ENCODE results near the gene TJP1. TPM values are rescaled to one million over a fixed set of nuclear protein-coding genes. Genes with fewer than 3 reads are reported as not detected.

Gene TJP1
- total and polyA plus RNA-seq, 9 of the 15 experiments (the other 6 are each of a cell fraction or from before 2014, with no cell fraction given): 9.1 to 39.3 (median 28.0) TPM

DNA sequence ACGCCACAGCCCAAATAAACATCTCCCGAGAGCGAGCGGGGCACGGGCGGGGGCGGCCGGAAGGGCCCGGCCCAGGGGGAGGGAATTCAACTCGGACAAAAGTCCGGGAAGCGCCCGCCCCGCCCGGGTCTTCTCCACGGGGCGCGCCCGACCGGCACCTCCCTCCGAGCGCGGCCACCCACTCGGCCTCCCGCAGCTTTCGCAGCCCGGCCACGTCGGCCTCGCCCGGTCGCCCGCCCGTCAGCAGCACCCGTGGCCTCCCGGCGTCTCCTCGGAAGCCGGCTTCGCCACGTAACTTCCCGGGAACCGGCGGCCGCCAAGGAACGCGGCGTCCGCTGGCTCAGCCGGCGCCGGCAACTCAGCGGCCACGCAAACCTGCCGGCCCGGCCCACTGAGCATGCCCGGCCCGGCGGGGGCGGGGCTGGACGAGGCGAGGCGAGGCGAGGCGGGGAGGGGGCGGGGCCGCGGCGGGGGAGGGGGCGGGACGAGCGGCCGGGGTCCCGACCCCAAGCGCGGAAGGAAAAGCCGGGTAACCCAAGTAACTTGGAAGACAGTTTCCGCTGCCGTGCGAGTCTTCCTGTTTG, at the start of gene TJP1 (continued):
- no peak for TF ChIP-seq AFF4 (CRISPR knock-in tag; IDR thresholded peaks at IDR 0.05)
- no peak for TF ChIP-seq IRF2 (CRISPR knock-in tag; IDR thresholded peaks at IDR 0.05)
- no peak for TF ChIP-seq ZNF23 (CRISPR knock-in tag; IDR thresholded peaks at IDR 0.05)
- no peak for TF ChIP-seq CUX1 (CRISPR knock-in tag; IDR thresholded peaks at IDR 0.05)
- no peak for TF ChIP-seq NR2C2 (CRISPR knock-in tag; IDR thresholded peaks at IDR 0.05)
- TF ChIP-seq NR2C2 (tag; IDR thresholded peaks at IDR 0.05): peak; percentile 56
- no peak for TF ChIP-seq POLR3G (IDR thresholded peaks at IDR 0.05; ENCODE audit: extremely low read depth, insufficient read length, insufficient replicate concordance)
- TF ChIP-seq GATAD2A (IDR thresholded peaks at IDR 0.05): no peak
- TF ChIP-seq BHLHE40 (IDR thresholded peaks at IDR 0.05; ENCODE audit: low read length): no peak
- no peak for TF ChIP-seq MTA3 (IDR thresholded peaks at IDR 0.05; ENCODE audit: borderline replicate concordance)
- TF ChIP-seq YBX1 (IDR thresholded peaks at IDR 0.05): no peak
- TF ChIP-seq ETS2 (tag; IDR thresholded peaks at IDR 0.05; ENCODE audit: borderline replicate concordance, poor library complexity, severe bottlenecking): no peak
- no peak for TF ChIP-seq RFX1 (IDR thresholded peaks at IDR 0.05)
- TF ChIP-seq NR1H2 (CRISPR knock-in tag; IDR thresholded peaks at IDR 0.05): no peak
- TF ChIP-seq RBM22 (IDR thresholded peaks at IDR 0.05; ENCODE audit: low read depth, low read length, poor library complexity, severe bottlenecking): peak; percentile 62
- TF ChIP-seq ZNF586 (CRISPR knock-in tag; conservative IDR thresholded peaks at IDR 0.05): no peak
- TF ChIP-seq MXI1 (IDR thresholded peaks at IDR 0.05; ENCODE audit: low read depth, low read length): no peak; the same call in 1 of the 2 replicates
- no peak for TF ChIP-seq TSC22D4 (tag; IDR thresholded peaks at IDR 0.05)
- no peak for TF ChIP-seq RBM34 (IDR thresholded peaks at IDR 0.05; ENCODE audit: borderline replicate concordance, insufficient read depth, low read length)
- no peak for TF ChIP-seq HBP1 (CRISPR knock-in tag; IDR thresholded peaks at IDR 0.05)
